Iris pigment epithelial cell (primary cell): Measurements from ENCODE around the gene HAX1.
"Not testable (repeated sequence)": the region's sequence is repeated elsewhere in the genome, so short reads cannot be mapped to it uniquely, and the experiment has no call there.

Experiments
- DNase-seq: peaks from one replicate; pipeline ENCODE4 v3.0.0-alpha.2; 2011; ENCODE audit warnings: low read depth

HAX1 gene

GRCh38 chr1:154276797-154277196 lies 4.4 kb downstream of the HAX1 start:
- no peak for DNase-seq

GRCh38 chr1:154287591-154287990 lies 15.2 kb downstream of the HAX1 start:
- not testable (repeated sequence) for DNase-seq

DNA sequence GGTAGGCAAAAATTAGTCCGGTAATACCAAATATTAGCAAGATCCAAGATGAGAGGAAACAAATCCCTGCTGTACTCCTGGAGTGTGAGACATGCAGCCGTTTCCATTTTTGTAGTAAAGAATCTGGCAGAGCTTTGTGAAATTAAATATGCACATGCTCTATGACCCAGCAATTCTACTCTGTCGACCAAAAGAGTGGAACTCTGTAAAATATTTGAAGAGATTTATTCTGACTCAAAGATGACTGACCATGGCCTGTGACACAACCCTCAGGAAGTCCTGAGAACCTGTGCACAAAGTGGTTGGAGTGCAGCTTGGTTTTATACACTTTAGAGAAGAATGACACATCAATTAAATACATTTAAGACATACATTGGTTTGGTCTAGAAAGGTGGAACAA lies 16.2 kb downstream of the HAX1 start:
- DNase-seq: no peak

- DNase-seq: no peak
These were observed 18.5 kb downstream of the HAX1 start for GRCh38 chr1:154290921-154291320.

DNA sequence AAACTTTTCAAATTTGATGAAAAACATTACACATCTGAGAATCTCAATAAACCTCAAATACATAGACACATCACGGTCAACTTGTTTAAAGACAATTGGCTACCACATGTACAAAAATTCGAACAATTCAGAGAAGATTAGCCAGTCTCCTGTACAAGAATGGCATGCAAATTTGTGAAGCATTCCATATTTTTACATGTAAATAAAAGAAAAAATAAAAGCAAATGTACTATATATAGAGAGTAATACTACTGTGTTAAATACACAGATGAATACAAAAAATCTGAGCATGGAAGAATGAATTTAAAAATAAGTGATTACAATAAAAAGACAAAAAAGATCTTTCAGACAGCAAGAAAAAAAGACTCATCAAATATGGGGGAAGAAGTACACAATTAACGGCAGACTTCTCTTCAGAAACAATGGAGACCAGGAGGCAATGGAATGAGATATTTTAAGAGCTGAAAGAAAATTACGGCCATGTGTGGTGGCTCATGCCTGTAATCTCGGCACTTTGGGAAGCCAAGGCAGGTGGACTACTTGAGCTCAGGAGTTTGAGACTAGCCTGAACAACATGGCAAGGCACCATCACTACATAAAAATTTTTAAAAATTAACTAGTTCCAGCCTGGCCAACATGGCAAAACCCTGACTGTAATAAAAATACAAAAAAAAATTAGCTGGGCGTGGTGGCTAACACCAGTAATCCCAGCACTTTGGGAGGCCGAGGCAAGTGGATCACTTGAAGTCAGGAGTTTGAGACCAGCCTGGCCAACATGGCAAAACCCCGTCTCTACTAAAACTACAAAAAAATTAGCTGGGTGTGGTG lies 23.2 kb downstream of the HAX1 start:
- DNase-seq: no peak

DNA sequence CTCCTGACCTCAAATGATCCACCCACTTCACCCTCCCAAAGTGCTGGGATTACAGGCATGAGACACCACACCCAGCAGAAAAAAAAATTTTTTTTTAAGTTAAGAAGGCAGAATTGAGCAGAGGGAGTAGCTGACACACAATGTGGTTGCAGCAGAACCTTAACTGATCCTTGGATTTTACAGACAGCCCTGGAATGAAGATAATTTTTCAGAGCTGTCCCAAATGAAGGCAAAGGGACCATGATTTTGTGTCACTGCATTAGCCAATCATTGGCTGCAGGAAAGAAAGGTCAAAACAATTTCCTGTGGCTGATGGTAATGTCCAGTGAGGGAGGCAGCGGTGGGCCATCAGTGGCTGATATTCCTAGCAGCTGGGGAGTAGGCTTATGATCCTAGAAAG lies 29.2 kb downstream of the HAX1 start:
- no peak for DNase-seq

- peak; percentile 29 for DNase-seq
These were observed 32.4 kb downstream of the HAX1 start for GRCh38 chr1:154304664-154305337.

DNA sequence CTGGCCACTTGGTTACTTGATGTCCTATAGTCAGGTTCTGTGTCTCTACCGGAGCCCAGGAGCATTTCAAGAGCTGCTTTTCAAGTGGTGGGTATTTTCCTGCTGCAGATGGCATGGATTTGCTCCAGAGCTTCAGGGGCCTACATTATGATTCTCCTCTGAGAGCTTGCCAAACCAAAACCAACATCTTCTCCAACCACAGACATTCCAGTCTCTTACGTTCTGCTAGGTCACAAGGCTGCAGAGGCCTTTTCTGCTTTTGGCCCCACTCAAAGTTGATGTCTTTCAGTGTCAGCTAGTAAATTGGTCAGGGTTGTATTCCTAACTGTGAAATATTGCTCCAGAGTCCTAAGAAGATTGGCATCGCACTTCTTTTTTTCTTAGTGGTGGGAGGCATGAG lies 33.7 kb downstream of the HAX1 start:
- peak; percentile 72 for DNase-seq

- not testable (repeated sequence) for DNase-seq
These were observed 35.3 kb downstream of the HAX1 start for GRCh38 chr1:154307670-154308270.

GRCh38 chr1:154309136-154309535 lies 36.7 kb downstream of the HAX1 start:
- DNase-seq: not testable (repeated sequence)

- DNase-seq: not testable (repeated sequence)
These were observed 40.0 kb downstream of the HAX1 start for GRCh38 chr1:154312229-154313065.

DNA sequence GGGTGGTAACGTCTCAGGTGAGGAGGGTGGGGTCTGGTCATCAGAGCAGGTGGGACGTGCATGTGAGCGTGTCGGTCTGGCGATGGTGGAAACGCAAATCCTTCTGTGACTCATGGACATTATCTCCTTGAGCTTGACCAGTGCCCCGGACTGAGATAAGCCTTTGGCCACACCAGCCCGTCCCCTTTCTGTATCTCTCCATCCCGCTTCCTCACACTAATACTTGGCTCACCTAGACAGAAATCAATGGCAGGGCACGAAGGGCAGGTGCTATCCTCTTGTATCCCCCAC lies 40.6 kb downstream of the HAX1 start:
- DNase-seq: no peak

DNA sequence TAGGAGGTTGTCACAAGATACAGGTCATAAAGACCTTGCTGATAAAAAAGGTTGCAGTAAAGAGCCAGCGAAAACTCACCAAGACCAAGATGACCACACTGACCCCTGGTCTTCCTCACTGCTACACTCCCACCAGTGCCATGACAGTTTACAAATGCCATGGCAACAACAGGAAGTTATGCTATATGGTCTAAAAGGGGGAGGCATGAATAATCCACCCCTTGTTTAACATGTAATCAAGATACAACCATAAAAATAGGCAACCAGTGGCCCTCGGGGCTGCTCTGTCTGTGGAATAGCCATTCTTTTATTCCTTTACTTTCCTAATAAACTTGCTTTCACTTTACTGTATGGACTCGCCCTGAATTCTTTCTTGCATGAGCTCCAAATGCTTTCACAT lies 41.8 kb downstream of the HAX1 start:
- not testable (repeated sequence) for DNase-seq

- DNase-seq: no peak
These were observed 44.3 kb downstream of the HAX1 start for GRCh38 chr1:154316704-154317103.

DNA sequence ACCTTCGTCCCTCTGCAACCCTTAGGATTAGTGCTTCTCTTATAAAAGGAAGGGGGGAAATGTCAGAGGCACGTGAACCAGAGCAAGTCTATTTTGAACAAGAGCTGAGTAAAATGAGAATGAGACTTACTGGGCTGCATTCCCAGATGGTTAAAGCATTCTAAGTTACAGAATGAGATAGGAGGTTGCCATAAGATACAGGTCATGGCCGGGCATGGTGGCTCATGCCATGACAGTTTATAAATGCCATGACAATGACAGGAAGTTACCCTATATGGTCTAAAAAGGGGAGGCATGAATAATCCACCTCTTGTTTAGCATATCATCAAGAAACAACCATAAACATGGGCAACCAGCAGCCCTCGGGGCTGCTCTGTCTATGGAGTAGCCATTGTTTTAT lies 46.0 kb downstream of the HAX1 start:
- DNase-seq: no peak

- peak; percentile 31 for DNase-seq
These were observed 48.6 kb downstream of the HAX1 start, which contains the start of gene AQP10 for GRCh38 chr1:154320882-154321608. AQP10 (plus strand) TSS chr1:154321093; CDS start chr1:154321156, 63 bp downstream.

DNA sequence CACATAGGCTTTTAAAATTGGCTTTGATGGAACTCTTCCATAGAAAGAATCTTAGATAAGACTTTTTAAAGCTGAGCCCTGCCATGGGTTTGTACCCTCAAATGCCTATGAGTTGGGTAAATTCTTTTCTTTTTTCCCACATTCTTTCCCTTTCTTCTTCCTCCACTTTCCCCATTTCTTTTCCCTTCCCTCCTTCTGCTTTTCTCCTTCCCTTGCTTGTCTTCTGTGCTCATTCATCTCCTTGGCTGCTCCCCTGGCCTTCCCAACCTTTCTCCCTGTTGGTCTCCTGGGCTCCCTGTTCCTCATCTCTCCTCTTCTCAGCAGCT lies 49.1 kb downstream of the HAX1 start:
- not testable (repeated sequence) for DNase-seq

GRCh38 chr1:154323493-154323892 lies 51.1 kb downstream of the HAX1 start:
- DNase-seq: no peak

GRCh38 chr1:154324241-154324640 lies 51.8 kb downstream of the HAX1 start:
- DNase-seq: no peak

GRCh38 chr1:154324669-154325582 lies 52.5 kb downstream of the HAX1 start, which contains the start of gene ATP8B2:
ATP8B2 (plus strand) TSS chr1:154325525; CDS start chr1:154328142, 2,617 bp downstream.
- peak; percentile 60 for DNase-seq
